HG03139 (cell line): Measurements from ENCODE around the gene TMEM245.
"Not testable (repeated sequence)": the region's sequence is repeated elsewhere in the genome, so short reads cannot be mapped to it uniquely, and the experiment has no call there.

Experiments used
- ATAC-seq: cut with Tn5 transposase; IDR thresholded peaks from one replicate; pipeline ENCODE4 v1.9.1; 2021; ENCODE audit not compliant: unreplicated experiment

Gene TMEM245

DNA sequence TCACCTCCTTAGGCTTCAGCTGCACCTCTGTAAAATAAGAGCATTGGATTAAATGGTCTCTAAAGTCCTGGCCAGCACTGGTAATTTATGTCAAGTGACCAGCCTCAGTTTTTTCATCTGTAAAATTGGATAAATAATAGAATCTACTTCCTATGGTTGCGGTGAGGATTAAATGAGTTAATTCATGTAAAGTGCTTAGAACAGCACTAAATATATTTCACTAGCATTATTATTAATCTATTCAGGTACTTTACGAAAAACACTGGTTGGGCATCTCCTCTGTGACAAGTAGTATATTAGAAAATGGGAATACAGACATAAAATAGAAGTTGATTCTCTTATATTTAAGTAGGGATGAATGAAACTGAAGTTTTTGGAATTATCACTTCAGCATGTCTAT lies 13.8 kb upstream of the TMEM245 start:
- ATAC-seq, result no peak

DNA sequence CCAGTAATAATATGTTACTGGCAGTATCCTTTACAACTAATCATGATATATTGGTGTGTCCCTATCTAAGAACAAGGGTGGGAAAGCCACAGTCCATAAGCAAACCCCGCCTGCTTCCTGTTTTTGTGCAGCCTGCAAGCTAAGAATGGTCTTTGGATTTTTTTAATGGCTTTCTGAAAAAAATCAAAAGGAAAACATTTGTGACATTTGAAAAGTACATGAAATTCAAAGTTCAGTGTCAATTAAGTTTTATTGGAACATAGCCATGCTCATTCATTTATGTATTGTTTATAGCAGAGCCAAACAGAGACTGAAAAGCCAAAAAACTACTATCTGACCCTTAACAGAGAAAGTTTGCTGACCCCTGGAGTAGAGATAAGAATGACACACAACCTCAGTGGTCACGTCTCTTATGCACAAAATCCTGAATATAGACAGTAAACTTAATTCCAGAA lies 12.8 kb upstream of the TMEM245 start:
- ATAC-seq, result no peak

DNA sequence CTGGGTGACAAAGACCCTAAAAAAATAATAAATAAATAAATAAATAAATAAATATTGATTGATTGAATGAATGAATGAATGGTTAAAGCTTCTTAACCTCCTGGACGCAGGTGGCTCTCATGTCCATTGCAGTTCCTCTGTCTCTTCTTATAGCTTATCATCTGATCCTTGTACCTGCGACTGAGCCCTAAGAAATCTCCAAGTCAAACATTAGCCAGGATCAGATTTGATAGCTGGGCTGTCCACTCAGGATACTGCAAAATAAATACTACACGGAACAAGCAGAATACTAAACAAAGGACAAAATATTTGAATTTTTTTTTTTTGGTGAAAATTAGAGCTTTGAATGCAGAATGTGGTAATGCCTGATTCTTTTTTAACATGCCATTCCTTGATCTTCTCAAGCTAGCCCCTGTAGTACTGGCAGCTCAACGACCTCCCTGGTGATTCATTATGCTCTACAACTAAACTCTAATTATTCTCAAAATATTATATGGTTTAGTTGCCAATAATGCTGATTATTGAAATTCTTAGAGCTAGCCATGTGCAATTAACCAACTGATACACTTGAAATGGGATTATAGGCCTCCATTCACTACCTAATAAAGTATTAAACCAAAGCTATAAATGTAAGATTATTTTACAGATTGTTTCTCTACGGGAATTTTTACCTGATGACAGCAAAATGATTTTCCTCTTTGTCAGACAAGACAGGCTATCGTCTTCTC lies 9.9 kb upstream of the TMEM245 start:
- ATAC-seq, result no peak

DNA sequence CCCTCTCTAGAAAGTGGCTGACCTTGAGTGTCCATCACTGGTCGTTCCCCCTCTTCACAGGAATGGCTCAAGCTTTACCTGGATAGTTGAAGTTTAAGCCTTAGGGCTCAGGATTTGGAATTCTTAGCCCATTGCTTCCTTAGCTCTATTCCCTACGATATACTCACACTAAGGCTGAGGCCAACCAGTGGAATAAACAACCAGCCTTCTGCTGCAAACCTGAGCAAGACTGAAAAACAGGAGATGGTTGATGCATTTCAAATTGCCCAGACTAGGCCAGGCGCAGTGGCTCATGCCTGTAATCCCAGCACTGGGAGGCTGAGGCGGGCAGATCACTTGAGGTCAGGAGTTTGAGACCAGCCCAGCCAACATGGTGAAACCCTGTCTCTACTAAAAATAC lies 6.9 kb upstream of the TMEM245 start:
- not testable (repeated sequence) for ATAC-seq

DNA sequence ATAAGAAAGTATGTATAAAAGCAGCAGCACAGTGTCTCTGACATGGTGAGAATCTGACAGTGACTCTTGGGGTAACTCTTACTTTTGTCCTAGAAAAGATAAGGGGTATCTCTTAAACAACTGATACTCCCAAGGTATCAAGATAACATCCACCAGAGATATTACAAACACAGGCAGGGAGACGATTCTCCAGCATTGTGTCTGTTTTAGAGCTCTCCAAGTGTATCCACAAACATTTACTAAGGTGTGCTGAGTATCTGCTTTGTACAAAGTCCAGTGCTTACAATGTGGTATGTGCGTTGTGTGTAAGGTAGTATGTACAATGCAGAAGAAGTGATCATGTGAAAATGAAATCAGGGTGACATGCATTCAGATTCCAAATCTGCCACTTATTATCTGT lies 4.4 kb upstream of the TMEM245 start:
- no peak for ATAC-seq

DNA sequence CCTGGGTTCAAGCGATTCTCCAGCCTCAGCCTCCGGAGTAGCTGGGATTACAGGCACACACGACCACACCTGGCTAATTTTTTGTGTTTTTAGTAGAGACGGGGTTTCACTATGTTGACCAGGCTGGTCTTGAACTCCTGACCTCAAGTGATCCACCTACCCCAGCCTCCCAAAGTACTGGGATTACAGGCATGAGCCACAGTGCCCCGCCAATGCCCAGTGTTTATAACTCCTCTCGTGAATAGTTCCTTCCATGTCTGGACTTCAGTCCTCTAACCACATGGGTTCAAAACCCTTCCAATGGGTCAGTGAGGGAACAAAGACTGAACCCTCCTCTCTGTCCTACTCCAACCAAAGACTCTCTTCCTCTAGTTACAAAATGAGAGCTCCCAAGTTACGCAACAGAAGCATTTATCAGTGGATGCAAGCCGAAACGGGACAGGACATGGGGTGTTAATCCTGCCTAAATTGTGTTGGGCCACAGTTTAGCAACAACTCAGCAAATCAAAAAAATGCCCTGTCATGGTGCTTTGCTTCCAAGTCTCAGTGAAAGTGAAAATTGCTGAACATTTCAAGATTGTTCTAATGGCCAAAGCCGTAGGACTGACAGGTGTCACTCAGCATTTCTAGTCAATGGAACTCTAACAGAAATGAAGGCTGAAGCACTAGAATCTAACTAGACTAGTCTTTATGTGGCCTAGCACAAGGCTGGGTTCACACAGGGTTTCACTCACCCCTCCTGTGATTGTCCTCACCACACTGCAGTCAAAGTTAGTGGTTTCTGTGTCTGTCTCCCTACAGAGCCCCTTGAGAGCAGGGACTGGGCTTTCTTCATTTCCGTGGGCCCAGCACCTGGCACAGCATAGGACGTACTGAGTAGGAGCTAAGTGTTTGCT lies 3.2 kb upstream of the TMEM245 start:
- peak; percentile 27 for ATAC-seq

DNA sequence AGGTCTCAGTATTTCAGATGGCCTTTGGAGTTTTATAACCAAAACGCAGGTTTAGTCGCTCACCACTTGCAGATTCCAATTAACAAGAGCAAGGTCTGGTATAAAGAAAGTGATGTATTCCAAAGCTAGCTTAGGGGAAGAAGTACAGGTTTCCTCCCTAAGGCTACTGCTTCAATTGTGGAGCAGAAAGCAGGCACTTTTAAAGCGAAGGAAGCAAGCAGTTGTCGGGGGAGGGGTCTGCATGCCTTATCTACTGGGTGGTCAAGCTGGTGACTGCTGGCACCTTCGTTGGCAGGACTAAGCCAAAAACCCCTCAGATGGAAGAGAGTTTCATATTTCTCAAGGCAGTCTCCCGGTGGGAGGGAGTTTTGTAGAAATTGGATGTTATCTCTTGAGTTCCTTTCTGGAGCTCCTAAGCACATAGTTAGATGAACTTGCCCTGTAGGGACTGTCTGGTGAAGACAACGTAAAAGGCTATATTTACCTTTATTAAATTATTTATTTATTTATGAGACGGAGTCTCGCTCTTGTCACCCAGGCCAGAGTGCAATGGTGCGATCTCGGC lies 1.6 kb upstream of the TMEM245 start:
- no peak for ATAC-seq

DNA sequence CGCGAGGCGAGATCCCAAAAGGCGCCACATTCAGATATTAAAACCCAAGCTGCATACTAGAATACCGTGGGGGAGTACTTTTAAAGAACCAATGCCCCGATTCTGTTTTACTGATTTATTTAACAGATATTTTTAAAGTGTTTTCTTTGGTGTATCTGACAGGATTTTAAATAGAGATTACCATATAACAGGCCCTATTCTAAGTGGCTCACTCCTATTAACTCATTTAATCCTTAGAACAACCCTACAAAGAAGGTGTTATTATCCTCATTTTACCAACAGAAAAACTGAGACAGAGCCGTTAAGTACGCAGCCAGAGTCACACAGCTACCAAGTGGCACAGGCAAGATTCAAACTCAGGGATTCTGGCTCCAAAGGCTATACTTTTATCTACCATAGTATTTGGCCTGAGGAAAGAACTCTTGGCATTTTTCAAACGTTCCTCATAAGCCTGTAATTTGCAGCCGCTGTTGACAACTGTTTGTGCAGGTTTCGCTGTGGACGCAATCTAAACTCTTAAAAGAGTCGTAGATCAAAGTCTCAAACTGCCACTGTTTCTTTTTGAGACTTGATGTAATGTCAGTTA lies 550 bp upstream of the TMEM245 start:
- no peak for ATAC-seq

DNA sequence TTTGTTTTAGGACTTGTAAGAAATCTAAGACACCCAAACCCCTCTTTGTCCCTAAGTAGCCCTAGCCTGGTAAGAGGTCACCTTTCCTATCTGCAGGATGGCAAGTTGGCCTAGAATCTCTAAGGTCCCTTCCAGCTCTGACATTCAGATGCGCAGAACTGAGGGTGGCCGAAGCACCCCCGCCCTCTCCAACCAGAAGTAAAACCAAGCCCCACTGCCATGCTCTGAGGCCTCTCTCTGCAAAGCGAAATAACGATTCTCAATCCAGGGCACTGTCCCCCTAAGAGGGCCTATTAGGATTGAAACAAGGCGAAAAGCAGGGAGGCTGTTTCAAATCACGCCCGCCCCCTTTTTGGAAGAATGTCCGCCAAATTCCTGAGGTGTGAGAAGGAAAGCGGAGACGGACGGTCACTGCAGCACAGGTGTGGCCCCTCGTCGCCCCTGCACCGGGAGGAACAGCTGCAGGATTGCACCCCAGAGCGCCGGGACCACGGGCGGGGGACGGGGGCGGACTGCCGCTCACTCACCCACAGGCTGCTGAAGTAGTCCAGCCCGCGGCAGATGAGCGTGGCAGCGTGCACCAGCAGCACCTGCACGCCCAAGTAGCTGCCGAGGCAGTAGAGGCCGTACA lies 824 bp downstream of the TMEM245 start:
- ATAC-seq, result no peak

DNA sequence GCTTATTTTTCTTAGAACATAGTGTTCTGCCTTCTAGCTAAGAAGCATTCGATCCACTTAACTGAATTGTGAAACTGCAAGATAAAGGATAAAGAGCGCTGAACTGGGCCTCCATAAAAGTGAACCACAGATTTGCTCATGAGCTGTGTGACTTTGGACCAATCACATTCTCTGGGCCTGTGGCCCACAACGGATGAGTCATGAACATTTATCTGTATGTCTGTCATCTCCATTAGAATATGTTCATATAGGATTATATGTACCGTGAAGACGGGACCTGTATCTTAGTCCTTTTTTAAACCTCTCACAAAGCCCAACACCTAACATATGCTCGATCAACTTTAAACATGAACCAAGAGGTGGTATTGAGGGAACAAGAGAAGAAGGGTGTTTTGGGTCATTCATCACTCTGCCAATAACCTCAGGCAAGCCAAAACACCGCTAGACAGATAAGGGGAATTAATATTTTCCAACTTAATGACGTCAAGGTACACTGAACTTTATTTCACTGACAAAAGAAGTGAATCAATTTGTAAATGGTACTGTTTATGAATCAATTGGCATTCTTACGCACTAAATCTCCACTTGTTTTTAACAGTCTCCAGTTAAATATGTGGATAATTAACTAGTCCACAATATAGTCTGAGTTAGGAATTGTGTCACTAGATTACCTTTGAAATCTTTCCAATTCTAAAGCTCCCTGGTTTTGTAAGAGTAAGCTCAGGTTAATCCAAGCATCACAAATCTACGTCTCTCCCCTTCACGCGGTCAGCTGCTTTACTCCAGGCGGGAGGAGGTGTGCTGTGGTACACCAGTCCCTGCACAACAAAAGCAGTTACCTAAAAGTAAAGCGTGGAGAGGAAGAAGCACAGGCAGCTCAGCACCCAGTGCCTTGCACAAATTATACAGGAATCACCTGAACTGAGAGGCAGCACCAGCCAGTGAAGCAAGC lies 1.6 kb downstream of the TMEM245 start:
- ATAC-seq, result no peak

DNA sequence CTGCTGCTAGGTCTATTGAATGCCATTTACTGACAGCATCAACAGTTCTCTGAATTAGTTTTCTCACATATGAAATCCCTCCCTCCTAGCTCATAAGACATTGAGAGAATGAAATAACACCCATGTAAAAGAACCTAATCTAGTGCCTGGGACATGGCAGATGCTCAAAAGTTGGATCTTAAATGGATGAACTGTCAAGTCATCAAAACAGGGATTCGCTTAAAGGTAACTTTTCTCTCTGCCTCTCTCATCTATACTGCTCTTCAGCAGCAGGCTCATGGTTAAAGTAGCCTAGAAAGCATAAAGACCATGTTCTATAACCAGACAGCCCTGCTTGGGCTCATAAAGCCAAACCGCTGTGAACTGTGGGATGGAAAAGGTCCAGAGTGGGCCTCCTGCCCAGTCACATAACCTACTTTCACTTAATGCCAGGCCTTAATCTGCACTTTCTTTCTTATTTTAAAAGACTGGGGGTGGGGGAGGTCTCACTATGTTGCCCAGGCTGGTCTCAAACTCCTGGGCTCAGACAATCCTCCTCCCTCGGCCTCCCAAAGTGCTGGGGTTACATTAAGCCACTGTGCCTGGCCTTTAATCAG lies 3.7 kb downstream of the TMEM245 start:
- ATAC-seq, result no peak

DNA sequence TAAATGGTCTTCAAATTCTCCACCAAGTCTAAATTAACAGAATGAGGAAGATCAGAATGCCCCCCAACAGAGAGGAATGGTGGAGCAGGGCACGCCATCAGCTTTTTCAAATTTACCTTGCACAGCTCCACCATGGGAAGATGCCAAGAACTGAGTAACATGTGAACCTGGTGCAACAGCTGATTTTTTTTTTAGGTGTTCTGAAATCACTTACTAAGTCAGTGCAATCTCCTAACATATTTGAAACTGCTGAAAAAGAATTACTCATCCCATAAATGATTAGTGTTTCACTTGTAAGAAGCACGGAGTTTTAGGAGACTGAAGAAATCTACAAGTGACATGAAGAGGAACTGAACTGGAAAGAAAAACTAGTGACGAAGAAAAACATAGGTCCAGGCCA lies 5.1 kb downstream of the TMEM245 start:
- ATAC-seq, result no peak

DNA sequence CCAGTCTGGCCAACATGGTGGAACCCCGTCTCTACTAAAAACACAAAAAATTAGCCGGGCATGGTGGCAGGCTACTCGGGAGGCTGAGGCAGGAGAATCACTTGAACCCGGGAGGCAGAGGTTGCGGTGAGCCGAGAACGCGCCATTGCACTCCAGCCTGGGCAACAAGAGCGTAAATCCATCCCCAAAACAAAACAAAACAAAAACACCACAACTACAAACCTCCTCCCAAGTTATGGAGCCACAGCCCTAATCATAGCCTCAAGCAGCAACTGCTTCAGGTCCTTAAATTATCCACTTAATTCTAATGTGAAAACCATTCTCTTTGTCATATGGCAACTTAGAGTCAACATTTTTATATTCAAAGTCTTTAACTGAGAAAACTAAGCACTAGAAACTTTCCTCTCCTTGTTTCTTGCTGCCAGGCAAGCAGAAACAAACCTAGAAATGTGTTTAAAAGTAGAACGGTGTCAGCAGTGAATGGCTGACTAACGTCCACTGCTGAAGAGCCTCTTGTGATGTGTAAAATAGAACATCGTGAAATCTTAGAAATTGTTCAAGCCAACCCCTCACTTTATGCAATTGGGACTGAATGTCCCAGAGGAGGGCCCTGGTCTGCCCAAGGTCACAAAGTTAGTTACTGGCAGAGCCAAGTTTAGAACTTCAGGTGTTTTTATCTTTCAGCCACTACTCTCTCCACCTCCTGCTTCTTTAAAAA lies 5.7 kb downstream of the TMEM245 start:
- ATAC-seq, result no peak

DNA sequence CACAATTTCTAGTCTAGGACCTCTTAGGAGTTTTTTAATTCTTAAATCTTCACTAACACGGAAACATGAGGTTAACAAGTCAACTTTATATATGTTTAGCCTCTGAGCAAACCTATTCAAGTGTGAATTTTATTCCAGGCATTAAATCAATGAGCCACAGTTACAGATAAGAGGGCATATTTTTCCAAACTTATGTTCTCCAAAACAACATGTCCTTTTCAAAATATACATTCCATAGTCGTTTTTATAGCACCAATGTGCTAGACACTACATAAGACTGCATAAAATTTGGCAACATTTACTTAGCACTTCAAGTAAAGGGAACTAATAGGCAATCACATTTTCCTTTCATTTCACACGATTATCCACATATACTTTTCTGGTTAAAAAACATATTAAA lies 6.5 kb downstream of the TMEM245 start:
- no peak for ATAC-seq

DNA sequence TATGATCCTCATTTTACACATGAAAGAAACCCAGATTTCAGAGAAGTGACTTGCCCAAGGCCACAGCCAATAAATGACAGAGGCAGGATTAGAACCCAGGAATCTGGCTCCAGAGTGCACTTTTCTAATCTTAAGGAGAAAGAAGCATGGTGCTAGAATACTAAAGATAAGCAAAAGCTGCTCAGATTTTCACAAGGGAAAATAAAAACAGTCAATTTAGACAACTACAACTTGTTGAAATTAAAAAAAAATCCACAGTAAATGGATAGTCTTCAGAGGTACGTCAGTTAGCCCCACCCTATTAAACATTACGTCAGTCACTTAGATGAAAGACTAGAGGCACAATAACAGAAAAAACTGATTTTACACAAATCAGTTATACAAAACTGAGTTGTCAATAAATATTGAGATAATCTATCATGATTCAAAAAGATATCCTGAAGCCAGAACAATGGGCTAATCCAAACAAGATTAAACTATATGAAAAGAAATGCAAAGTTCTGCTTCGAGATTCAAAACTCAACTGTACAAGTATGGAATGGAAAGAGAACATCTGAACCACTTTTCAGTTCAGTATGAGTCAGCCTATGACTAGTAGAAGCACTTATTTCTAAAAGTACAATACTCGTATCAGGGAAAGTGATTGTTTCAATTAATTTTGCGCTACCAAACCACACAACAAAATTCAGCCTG lies 9.3 kb downstream of the TMEM245 start:
- ATAC-seq, result peak; percentile 67

DNA sequence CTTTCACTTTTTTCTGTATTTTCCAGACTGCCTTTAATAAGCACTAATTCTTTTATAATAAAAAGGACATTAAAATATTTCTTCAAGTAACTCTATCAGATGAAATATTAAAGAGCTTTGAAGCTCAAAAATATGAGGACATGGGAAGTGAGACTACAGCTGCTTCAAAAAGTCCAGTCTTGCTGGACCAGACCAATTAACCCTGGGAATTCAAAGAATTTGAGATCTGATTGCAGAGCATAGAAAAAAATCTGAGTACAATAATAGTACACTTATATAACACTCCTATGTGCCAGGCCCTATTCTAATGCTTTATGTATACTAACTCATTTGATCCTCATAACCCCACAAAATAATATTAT lies 9.8 kb downstream of the TMEM245 start:
- ATAC-seq, result no peak

DNA sequence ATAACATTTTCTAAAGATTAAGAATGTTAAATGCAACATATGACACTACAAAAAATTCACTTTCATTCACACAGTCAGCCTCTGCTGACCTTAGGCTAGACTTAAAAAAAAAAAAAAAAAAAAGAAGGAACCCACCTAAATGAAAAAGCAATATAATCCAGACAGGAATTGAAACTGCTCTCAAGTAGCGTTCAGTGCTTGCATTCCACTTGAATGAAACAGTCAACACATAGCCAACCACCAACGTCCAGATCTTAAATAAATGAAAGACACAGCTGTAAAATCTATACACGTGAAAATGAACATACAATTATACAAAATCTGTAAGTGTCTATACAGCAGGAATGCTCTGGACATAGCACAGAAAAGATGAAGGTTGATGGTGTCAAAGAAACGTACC lies 11.4 kb downstream of the TMEM245 start:
- no peak for ATAC-seq
